H1 (cell line): ENCODE results near the gene COL6A5. TPM values are rescaled to one million over a fixed set of nuclear protein-coding genes. Genes with fewer than 3 reads are reported as not detected.

Source experiments
- PHF8 ChIP-seq: fragments of 200-600 bp; sonication (generic); conservative IDR thresholded peaks from 2 replicates; pipeline ENCODE4 v1.7.1; 2012; ENCODE audit warnings: low read depth, mild to moderate bottlenecking, inconsistent platforms, low read length, moderate library complexity
- polyA plus RNA-seq, 7 experiments: library from polyadenylated mRNA; depleted of rRNA in 3 of 7; stranded (reverse) in 5 of 7; unstranded in 2 of 7; fragments of >200 nt in 5 of 7; fragments of 200-250 nt in 2 of 7; gene quantifications; 1 replicate in 5 of 7; 2 replicates in 1 of 7; 4 replicates in 1 of 7; pipeline versions ENCODE4 v1.2.1 to v1.2.3, GENCODE V29; 2011 to 2013; ENCODE audit warnings: missing spikeins in 2 of 7, mixed read lengths in 2 of 7
- total RNA-seq: library from RNA; stranded (reverse); fragmentation: NEBNext Ultra II Directional; extraction: Animal tissue kit (Norgen Biotek cat#: 25700); gene quantifications from 2 replicates; pipeline ENCODE4 v1.2.1, GENCODE V29; 2021

The COL6A5 gene
- total and polyA plus RNA-seq, 2 of the 8 experiments (the other 6 are each of a cell fraction or from before 2014, with no cell fraction given): 0.05 to 0.06 TPM

GRCh38 chr3:130345487-130346079, at the start of gene COL6A5 (continued):
- TF ChIP-seq PHF8: no peak
